ENCODE data around the gene PCK1. TPM values are rescaled to one million over a fixed set of nuclear protein-coding genes. Genes with fewer than 3 reads are reported as not detected.

PCK1 gene
- total and polyA plus RNA-seq, 4 donors, result 8.9 to 532 (median 314) TPM

- Histone ChIP-seq H3K4me3 (ENCODE audit: low read depth in 1 of 3, low read length in 3 of 3) (no peak overlapping the region), H3K9me3 (ENCODE audit: control insufficient read depth in 4 of 4, low read length in 3 of 4) (no peaks in the 10 kb centered on the region), H3K27me3 (ENCODE audit: control insufficient read depth in 4 of 4, insufficient read depth in 4 of 4, low read length in 3 of 4) (no peaks in the 10 kb centered on the region), H3K9ac (ENCODE audit: low read depth in 1 of 2, low read length in 2 of 2) (peak overlapping the region in 1 of 2 donors; percentile 86), H3K4me1 (ENCODE audit: control insufficient read depth in 4 of 4, insufficient read depth in 4 of 4, low read length in 3 of 4) (peaks cover 2 to 45% (median 24%) of the 10 kb centered on the region in 4 donors), H3K27ac (ENCODE audit: low read depth in 1 of 2, low read length in 2 of 2) (peak overlapping the region; percentile 88 to 92), H3K36me3 (ENCODE audit: control insufficient read depth in 4 of 4, insufficient read depth in 3 of 4, low read depth in 1 of 4, low read length in 3 of 4) (peaks cover 0 to 5% (median 0%) of the 10 kb centered on the region in 4 donors)
- TF ChIP-seq HNF4G (IDR thresholded peaks at IDR 0.05) (no peak), MAX (IDR thresholded peaks at IDR 0.05) (no peak), JUND (IDR thresholded peaks at IDR 0.05) (peak in 1 of 2 donors; percentile 36), NR2F2 (IDR thresholded peaks at IDR 0.05) (peak; percentile 5), GABPA (IDR thresholded peaks at IDR 0.05 in 1 of 2, conservative IDR thresholded peaks at IDR 0.05 in 1 of 2) (no peak), CTCF (IDR thresholded peaks at IDR 0.05; ENCODE audit: low read depth, low read length, missing input control) (no peak), SP1 (IDR thresholded peaks at IDR 0.05) (no peak), RAD21 (IDR thresholded peaks at IDR 0.05) (peak in 1 of 2 donors; percentile 16), REST (IDR thresholded peaks at IDR 0.05) (no peak), HNF4A (conservative IDR thresholded peaks at IDR 0.05) (no peak), FOXA2 (IDR thresholded peaks at IDR 0.05) (no peak), YY1 (IDR thresholded peaks at IDR 0.05) (peak; percentile 49), ATF3 (IDR thresholded peaks at IDR 0.05) (no peak)
- no peak for DNase-seq (ENCODE audit: low spot score)
- WGBS, result 12% methylated on average over 1 of the region's 1 CpG
Measured at GRCh38 chr20:57566399-57566798, 5.5 kb downstream of the PCK1 start.

GRCh38 chr20:57566803-57567459 is 6.0 kb downstream of the PCK1 start:
- H3K36me3 ChIP-seq (ENCODE audit: control insufficient read depth in 4 of 4, insufficient read depth in 3 of 4, low read depth in 1 of 4, low read length in 3 of 4), result peaks cover 0 to 5% (median 0%) of the 10 kb centered on the region in 4 donors
- peak in 1 of 2 donors; percentile 11 for TF ChIP-seq EGR1 (IDR thresholded peaks at IDR 0.05; ENCODE audit: low read depth in 2 of 2)
- TF ChIP-seq NR2F2 (IDR thresholded peaks at IDR 0.05), result peak; percentile 5
- TF ChIP-seq JUND (IDR thresholded peaks at IDR 0.05), result peak in 1 of 2 donors; percentile 58
- peak; percentile 22 for TF ChIP-seq YY1 (IDR thresholded peaks at IDR 0.05)
- peak in 1 of 2 donors; percentile 10 for TF ChIP-seq RAD21 (IDR thresholded peaks at IDR 0.05)
- TF ChIP-seq FOXA2 (IDR thresholded peaks at IDR 0.05), result peak; percentile 47
- no peak for TF ChIP-seq REST (IDR thresholded peaks at IDR 0.05)
- peak in 1 of 2 donors; percentile 63 for TF ChIP-seq RXRA (IDR thresholded peaks at IDR 0.05)
- TF ChIP-seq ZBTB33 (IDR thresholded peaks at IDR 0.05), result peak; percentile 6
- TF ChIP-seq HNF4A (conservative IDR thresholded peaks at IDR 0.05), result peak in 1 of 2 donors; percentile 6
- no peak for TF ChIP-seq ATF3 (IDR thresholded peaks at IDR 0.05)
- H3K9ac ChIP-seq (ENCODE audit: low read depth in 1 of 2, low read length in 2 of 2), result peak overlapping the region in 1 of 2 donors; percentile 16
- WGBS, result 49% methylated on average over 10 of the region's 10 CpGs
- no peak for DNase-seq (ENCODE audit: low spot score)
- no peak overlapping the region for H3K4me3 ChIP-seq (ENCODE audit: low read depth in 1 of 3, low read length in 3 of 3)
- H3K4me1 ChIP-seq (ENCODE audit: control insufficient read depth in 4 of 4, insufficient read depth in 4 of 4, low read length in 3 of 4), result peaks cover 2 to 45% (median 24%) of the 10 kb centered on the region in 4 donors
- no peaks in the 10 kb centered on the region for H3K9me3 ChIP-seq (ENCODE audit: control insufficient read depth in 4 of 4, low read length in 3 of 4)
- peak overlapping the region; percentile 88 to 92 for H3K27ac ChIP-seq (ENCODE audit: low read depth in 1 of 2, low read length in 2 of 2)
- H3K27me3 ChIP-seq (ENCODE audit: control insufficient read depth in 4 of 4, insufficient read depth in 4 of 4, low read length in 3 of 4), result no peaks in the 10 kb centered on the region
